ENCODE data around the gene RCL1. TPM values are rescaled to one million over a fixed set of nuclear protein-coding genes. Genes with fewer than 3 reads are reported as not detected.
A peak's percentile ranks its signal among the peaks of the same experiment; 100 is the strongest.

RCL1 gene
- polyA plus RNA-seq, 1 donor (not counting 4 experiments of a cell fraction or from before 2014, with no cell fraction given), result 16.6 TPM

- no peak for DNase-seq (ENCODE audit: low read depth, low spot score)
- peaks cover 24% of the 10 kb centered on the region for H3K4me1 ChIP-seq (ENCODE audit: control insufficient read depth, extremely low read depth, insufficient read depth, low read length)
- H3K9me3 ChIP-seq (ENCODE audit: control insufficient read depth, low read depth, low read length), result no peaks in the 10 kb centered on the region
- dilution Hi-C loops (cut with MboI; ENCODE audit: extremely low pct_ligation_motif_present, low sequenced_read_pairs), result no loop called here
- H3K36me3 ChIP-seq (ENCODE audit: control insufficient read depth in 2 of 2, extremely low read depth in 1 of 2, insufficient read depth in 2 of 2, low read length in 2 of 2), result no peaks in the 10 kb centered on the region
- no peak overlapping the region for H3K27ac ChIP-seq (ENCODE audit: control insufficient read depth, insufficient read depth, low read length)
- H3K79me2 ChIP-seq (ENCODE audit: control insufficient read depth, insufficient read depth, low read length), result no peaks in the 10 kb centered on the region
- H3K4me3 ChIP-seq (ENCODE audit: control insufficient read depth in 2 of 3, extremely low read depth in 1 of 3, insufficient read depth in 2 of 3, low read depth in 1 of 3, low read length in 3 of 3), result no peak overlapping the region
- H2AFZ ChIP-seq (ENCODE audit: control insufficient read depth, low read length), result no peak overlapping the region
- H3K4me2 ChIP-seq (ENCODE audit: control insufficient read depth, extremely low read depth, insufficient read depth, low read depth, low read length), result peak overlapping the region; percentile 46
- TF ChIP-seq EZH2 (IDR thresholded peaks at IDR 0.05; ENCODE audit: low read length), result no peak
- no peak for TF ChIP-seq CTCF (optimal IDR thresholded peaks at IDR 0.05 in 1 of 3, IDR thresholded peaks at IDR 0.05 in 1 of 3, conservative IDR thresholded peaks at IDR 0.05 in 1 of 3; ENCODE audit: extremely low read depth in 1 of 3, insufficient read depth in 2 of 3, low read length in 3 of 3)
- FAIRE-seq, result peak; percentile 79
- no peaks in the 10 kb centered on the region for H3K9me1 ChIP-seq (ENCODE audit: control insufficient read depth, extremely low read depth, insufficient read depth, low read length)
- H3K9ac ChIP-seq (ENCODE audit: control insufficient read depth, extremely low read depth, insufficient read depth, low read length), result no peak overlapping the region
- H4K20me1 ChIP-seq (ENCODE audit: control insufficient read depth, extremely low read depth, insufficient read depth, low read length), result no peaks in the 10 kb centered on the region
- H3K27me3 ChIP-seq (ENCODE audit: control insufficient read depth, extremely low read depth, insufficient read depth, low read length), result no peaks in the 10 kb centered on the region
Measured at GRCh38 chr9:4866239-4866969, 73.7 kb downstream of the RCL1 start.

GRCh38 chr9:4873066-4873465 lies 80.3 kb downstream of the RCL1 start:
- Histone ChIP-seq H2AFZ (ENCODE audit: control insufficient read depth, low read length) (no peak overlapping the region), H3K9ac (ENCODE audit: control insufficient read depth, extremely low read depth, insufficient read depth, low read length) (no peak overlapping the region), H3K27me3 (ENCODE audit: control insufficient read depth, extremely low read depth, insufficient read depth, low read length) (no peaks in the 10 kb centered on the region), H3K4me2 (ENCODE audit: control insufficient read depth, extremely low read depth, insufficient read depth, low read depth, low read length) (no peak overlapping the region), H3K4me1 (ENCODE audit: control insufficient read depth, extremely low read depth, insufficient read depth, low read length) (no peaks in the 10 kb centered on the region), H3K4me3 (ENCODE audit: control insufficient read depth in 2 of 3, extremely low read depth in 1 of 3, insufficient read depth in 2 of 3, low read depth in 1 of 3, low read length in 3 of 3) (no peak overlapping the region), H3K9me1 (ENCODE audit: control insufficient read depth, extremely low read depth, insufficient read depth, low read length) (no peaks in the 10 kb centered on the region), H3K9me3 (ENCODE audit: control insufficient read depth, low read depth, low read length) (no peaks in the 10 kb centered on the region), H4K20me1 (ENCODE audit: control insufficient read depth, extremely low read depth, insufficient read depth, low read length) (no peaks in the 10 kb centered on the region), H3K79me2 (ENCODE audit: control insufficient read depth, insufficient read depth, low read length) (no peaks in the 10 kb centered on the region), H3K36me3 (ENCODE audit: control insufficient read depth in 2 of 2, extremely low read depth in 1 of 2, insufficient read depth in 2 of 2, low read length in 2 of 2) (no peaks in the 10 kb centered on the region), H3K27ac (ENCODE audit: control insufficient read depth, insufficient read depth, low read length) (no peak overlapping the region)
- FAIRE-seq (no peak), DNase-seq (ENCODE audit: low read depth, low spot score) (no peak)
- dilution Hi-C loops (cut with MboI; ENCODE audit: extremely low pct_ligation_motif_present, low sequenced_read_pairs), result no loop called here
- TF ChIP-seq CTCF (optimal IDR thresholded peaks at IDR 0.05 in 1 of 3, IDR thresholded peaks at IDR 0.05 in 1 of 3, conservative IDR thresholded peaks at IDR 0.05 in 1 of 3; ENCODE audit: extremely low read depth in 1 of 3, insufficient read depth in 2 of 3, low read length in 3 of 3), result no peak
- no peak for TF ChIP-seq EZH2 (IDR thresholded peaks at IDR 0.05; ENCODE audit: low read length)
